NCI-H1694 treated with DMSO at 0.1 percent for 48 hours (cell line): ENCODE results near the gene GRAP.
A peak's percentile ranks its signal among the peaks of the same experiment; 100 is the strongest.

ENCODE experiments used
- DNase-seq: peaks from one replicate; lab custom pipeline; 2025; lab: John Stamatoyannopoulos, UW

The GRAP gene

DNA sequence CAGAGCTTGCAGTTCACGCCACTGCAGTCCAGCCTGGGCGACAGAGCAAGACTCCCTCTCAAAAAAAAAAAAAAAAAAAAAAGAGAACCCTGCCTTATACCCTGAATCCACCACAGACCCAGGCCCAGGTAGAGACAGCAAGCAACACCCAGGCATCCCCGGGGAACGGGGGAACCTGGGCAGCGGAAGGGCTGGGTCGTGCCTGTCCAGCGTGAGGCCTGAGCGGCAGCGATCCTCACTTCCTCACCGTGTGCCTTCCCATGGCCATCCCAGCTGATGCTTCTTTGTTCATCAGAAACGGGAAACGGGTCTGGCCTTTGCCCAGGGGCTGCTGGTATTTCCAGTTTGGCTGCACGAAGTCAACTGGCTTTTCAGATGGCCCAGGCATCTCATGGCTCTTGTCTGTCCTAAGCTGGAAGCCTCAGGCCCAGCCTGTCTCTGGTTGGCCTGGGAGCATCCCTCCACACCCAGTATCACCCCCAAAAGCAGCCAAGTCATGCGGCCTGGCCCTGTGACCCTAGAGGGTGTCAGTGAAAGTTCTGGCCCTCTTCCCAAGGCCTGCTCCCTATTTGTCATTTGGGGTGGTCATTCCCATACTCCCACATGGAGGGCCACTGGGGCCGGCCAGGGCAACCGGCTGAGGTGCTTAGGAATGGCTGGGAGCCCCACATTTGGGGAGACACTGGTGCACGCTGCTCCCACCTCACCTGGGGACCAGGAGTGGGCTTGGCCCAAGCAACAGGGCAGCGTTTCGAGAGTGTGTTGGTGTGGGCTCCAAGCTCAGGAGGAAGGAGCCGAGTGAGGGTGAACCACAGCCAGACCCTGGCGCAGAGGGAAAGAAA, 62.3 kb downstream of the GRAP start:
- DNase-seq, result no peak

DNA sequence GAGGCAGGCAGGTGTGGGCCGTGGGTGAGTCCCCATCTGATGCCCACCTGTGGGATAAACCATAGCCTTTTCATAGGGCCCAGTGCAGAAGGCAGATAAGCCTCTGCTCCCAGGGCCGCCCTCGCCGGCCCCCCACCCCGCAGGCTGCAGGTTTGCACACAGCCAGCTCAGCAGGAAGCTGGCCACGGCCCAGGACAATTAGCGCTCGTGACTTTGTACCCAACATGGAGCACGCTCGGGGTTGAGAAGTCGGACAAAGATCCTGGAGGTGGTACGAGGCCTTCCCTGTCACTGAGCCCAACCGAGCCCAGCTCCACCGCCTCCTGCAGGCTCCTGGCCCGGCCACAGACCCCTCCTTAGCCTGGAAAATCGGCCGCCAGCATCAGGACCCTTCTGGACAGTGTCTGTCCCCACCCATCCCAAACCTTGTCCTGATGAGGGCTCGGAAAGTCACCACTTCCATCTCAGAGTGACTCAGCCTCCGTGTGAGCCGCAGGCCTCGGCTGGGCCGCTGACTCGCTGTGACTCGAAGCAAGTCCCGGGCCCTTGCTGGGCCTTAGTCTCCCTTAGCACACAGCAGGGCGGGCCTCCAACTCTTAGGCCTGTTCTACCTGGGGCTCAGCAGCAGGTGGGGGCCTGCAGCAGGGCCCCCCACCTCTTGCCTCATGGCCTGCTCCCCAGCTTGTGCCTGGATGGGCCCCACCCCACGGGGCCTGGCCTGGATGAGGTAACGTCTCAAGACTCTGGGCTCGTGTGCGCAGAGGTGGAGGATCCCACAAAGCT, 64.9 kb downstream of the GRAP start:
- peak; percentile 53 for DNase-seq

DNA sequence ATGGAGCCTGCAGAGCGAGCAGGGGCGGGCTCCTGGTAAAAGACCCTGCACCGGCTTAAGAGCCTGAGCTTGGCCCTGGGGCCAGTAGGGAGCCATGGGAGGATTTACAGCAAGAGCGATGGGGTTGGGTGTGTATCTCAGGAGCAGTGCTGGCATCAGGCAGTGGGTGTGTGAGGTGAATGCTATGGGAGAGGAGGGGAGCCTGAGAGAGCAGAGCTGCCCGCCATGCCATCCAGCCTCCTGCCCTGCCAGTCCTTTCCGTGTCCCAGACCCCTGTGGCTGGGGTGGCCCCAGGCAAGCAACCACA, 65.5 kb downstream of the GRAP start:
- DNase-seq, result no peak

DNA sequence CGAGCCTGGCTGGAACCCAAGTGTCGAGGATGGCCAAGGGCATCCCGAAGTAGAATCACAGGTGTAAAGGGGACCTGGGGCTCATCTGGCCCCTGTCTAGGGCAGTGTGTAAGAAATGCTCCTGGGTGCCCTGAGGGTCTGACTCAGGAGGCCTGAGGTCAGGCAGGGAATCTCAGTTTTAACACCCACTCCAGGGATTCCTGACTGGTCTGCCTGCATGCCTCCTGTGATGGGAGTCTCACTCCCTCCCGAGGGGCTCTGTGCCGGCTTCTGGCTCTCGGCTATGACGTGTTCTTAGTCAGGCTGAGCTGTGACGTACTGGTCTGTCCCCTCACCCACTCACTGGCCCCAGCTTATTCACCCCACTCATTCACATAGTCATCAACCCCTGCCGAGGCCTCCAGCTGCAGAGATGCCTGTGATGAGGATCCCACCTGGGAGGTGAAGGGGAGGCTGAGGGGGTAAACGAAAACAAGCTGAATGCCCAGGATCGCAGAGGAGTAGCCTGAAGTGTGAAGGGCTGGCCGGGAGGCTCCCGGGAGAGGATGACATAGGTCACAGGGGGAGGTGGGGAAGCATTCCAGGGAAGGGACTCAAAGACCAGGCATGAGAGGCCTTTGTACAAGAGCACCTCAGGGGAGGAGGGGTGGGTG, 65.9 kb downstream of the GRAP start:
- no peak for DNase-seq

DNA sequence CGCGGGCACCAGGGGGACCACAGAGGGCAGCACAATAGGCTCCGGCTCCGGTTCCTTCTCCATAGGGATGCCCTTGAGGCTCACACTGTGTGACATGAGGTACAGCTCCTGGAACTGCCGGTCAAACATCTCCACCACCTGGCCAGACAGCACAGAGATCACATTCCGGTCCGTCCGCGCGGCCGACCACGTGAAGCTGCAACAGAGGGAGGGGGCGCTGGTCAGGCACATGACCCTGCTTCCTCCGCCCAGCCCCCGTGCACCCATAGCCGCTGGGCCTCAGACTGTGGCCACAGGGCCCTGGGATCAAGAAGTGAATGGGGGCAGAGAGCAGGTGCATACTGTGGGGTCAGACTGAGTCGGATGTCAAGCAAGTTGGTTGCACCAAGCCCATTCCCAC, 68.1 kb downstream of the GRAP start:
- DNase-seq, result no peak

DNA sequence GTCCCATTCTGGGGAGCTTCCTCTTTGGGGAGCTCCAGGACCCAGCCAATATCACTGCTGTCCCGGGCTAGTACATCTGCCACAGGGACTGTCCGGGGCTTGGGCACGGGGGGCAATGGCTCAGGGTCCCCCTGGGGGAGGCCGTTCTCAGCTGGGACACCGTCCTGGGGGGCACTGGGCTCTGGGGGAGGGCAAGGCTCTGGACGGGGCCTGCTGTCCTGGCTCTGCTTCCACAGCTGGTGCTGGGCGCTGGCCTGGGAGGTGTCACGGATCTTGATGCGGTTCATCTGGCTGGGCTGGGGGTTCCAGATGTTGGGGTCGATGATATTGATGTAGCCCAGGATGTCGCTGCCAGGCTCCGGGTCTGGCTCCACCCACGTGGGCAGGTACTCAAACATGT, 68.7 kb downstream of the GRAP start:
- no peak for DNase-seq

DNA sequence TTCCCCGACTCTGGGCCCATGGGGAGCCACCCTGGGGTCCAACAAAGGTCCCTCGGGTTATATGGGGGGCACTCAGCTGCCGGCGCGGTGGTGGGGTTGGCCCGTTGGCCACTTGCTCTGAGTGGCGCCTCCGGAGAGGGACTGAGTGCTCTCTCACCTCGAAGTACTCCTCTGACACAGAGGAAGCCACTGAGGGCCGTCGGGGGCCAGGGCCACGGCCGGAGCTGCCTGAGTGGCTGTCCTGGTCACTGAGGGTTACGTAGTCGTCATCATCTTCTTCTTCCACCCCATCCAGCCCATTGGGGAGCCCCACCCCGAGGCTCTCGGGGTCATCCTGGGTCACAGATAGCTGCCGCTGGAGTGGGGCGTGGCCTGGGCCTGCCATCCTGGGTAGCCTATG, 69.1 kb downstream of the GRAP start:
- DNase-seq, result no peak

DNA sequence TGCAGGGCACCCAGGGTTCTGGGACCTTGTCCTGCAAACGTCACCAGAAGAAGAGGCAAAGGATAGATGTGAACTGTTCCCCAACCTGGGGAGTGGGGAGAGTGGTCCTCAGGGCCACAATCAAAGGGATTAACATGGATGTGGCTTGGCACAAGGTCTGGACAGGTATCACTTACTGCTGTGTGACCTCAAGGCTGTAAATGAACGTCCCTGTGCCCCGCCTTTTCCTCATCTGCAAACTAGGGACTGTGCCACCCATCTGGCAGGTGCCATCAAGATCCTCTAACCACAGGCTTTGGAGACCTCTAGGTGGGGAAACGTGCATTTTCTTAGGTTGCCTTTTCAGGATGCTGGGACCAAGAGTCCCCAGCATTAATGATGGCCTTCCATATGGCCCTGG, 69.7 kb downstream of the GRAP start:
- DNase-seq, result no peak

DNA sequence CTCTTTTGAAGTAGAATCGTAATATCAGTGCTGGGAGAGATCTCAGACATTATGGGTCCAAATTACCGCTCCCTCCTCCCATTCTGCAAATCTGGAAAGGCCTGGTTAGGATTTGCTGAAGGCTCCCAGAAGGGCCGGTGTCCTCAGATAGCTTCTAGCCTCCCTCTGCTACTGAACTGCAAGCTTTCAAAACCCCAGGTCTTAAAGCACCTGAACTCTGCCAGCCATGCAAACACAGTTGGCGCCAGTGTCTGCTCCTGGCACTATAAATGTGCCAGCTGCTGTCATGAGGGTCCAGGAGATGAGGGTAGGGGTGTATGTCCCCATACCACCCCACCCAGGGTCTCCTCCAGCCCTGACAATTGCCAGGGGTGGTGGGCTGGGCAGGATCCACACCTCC, 70.6 kb downstream of the GRAP start:
- peak; percentile 53 for DNase-seq

DNA sequence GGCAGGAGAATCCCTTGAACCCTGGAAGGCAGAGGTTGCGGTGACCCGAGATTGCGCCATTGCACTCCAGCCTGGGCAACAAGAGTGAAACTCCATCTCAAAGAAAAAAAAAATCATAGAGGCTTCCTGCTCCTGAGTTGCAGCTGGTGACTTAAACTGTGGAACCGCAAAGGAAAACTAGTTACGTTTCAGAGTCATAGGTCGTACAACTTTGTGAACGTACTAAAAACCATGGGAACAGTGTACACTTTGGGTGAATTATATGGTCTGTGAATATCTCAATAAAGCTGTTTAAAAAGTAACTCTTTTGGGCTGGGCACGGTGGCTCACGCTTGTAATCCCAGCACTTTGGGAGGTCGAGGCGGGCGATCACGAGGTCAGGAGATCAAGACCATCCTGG, 71.2 kb downstream of the GRAP start:
- DNase-seq, result no peak

DNA sequence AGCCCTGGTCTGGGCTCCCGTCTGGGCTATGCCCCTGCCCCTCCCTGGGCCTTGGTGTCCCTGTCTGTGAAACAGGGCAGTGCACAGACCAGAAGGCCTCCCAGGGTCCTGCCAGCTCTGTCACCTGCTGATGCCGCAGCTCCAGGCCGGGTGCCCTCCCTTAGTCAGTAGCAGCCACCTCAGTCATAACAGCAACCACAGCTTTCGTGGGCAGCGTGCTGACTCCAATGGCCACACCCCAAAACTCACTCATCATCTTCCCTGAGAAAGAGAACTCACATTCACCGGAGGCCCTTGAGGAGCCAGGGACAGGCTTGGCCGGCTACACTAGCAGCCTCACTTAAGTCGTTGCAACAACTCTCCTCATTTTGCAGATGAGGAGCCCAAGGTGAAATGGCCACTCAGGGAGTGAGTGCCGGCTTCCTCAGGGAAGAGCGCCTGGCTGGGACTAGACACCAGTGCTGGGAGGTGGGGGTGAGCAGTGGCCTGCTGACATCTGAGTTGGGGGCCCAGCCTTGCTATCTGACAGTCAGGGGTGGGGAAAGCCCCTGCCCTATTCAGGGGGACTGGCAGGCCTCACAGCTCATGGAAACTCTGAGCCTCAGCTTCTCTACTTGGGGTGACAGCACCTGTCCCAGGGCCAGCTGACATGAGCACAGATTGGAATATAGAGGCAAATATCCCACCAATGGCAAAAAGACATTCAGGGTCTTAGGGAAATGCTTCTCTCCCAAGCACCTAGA, 72.2 kb downstream of the GRAP start:
- no peak for DNase-seq

DNA sequence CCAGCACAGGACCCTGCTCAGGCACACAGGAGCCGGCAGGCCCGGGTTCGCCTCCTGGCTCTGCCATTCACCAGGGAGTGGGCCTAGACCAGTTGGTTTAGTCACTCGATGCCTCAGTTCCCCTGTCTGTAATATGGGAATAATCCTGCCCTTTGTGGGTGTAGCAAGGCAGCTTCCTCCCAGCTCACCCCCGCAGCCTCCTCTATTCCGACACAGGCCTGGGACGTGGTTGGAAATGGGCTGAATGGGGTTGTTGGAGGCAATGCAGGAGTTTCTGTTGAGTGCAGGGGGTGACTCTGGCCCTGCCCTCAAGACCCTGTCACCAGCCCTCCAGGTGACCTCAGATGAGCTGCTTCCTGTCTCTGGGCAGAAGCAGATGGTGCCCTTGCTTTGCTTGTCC, 75.0 kb downstream of the GRAP start:
- no peak for DNase-seq
